Ishikawa (cell line): ENCODE data around the gene DNLZ.

Experiments
- EGR1 ChIP-seq: IDR thresholded peaks from 2 replicates; pipeline ENCODE4 v1.6.1; 2012
- EP300 ChIP-seq: IDR thresholded peaks from 2 replicates; pipeline ENCODE4 v1.6.1; 2012; ENCODE audit warnings: borderline replicate concordance
- REST ChIP-seq: IDR thresholded peaks from 2 replicates; pipeline ENCODE4 v1.6.1; 2012; ENCODE audit warnings: low read depth, mild to moderate bottlenecking
- USF1 ChIP-seq: IDR thresholded peaks from 2 replicates; pipeline ENCODE4 v1.6.1; 2012

- no peak for TF ChIP-seq EP300
- TF ChIP-seq REST, result no peak
- TF ChIP-seq EGR1, result no peak
- no peak for TF ChIP-seq USF1
Observed at GRCh38 chr9:136370687-136371532, 7.4 kb upstream of the DNLZ start.
